GM04504 (cell line): ENCODE results near the gene STX1A.
"Not testable (repeated sequence)": the region's sequence is repeated elsewhere in the genome, so short reads cannot be mapped to it uniquely, and the experiment has no call there.

Experiments
- DNase-seq: peaks from one replicate; pipeline ENCODE4 v3.0.0-alpha.2; 2012; ENCODE audit warnings: low read depth

The STX1A gene

GRCh38 chr7:73735528-73735905, 16.0 kb upstream of the STX1A start:
- no peak for DNase-seq

GRCh38 chr7:73734619-73735527, 15.4 kb upstream of the STX1A start:
- no peak for DNase-seq

- no peak for DNase-seq
Measured at GRCh38 chr7:73732397-73732796, 12.9 kb upstream of the STX1A start.

- DNase-seq = no peak
Measured at GRCh38 chr7:73730485-73730884, 11.0 kb upstream of the STX1A start.

GRCh38 chr7:73728551-73728950, 9.1 kb upstream of the STX1A start:
- DNase-seq = no peak

GRCh38 chr7:73727952-73728351, 8.5 kb upstream of the STX1A start:
- DNase-seq = no peak

GRCh38 chr7:73726083-73726466, 6.6 kb upstream of the STX1A start:
- DNase-seq = no peak

- DNase-seq = no peak
Measured at GRCh38 chr7:73723813-73724212, 4.3 kb upstream of the STX1A start.

- no peak for DNase-seq
Measured at GRCh38 chr7:73722785-73723184, 3.3 kb upstream of the STX1A start.

- not testable (repeated sequence) for DNase-seq
Measured at GRCh38 chr7:73722182-73722581, 2.7 kb upstream of the STX1A start.

- no peak for DNase-seq
Measured at GRCh38 chr7:73721377-73721817, 1.9 kb upstream of the STX1A start.

GRCh38 chr7:73720443-73720842, 974 bp upstream of the STX1A start:
- DNase-seq = not testable (repeated sequence)

- no peak for DNase-seq
Measured at GRCh38 chr7:73719806-73720169, 319 bp upstream of the STX1A start.

- DNase-seq = no peak
Measured at GRCh38 chr7:73718438-73718881, 1.0 kb downstream of the STX1A start.

GRCh38 chr7:73717991-73718405, 1.5 kb downstream of the STX1A start:
- peak; percentile 66 for DNase-seq

- DNase-seq = no peak
Measured at GRCh38 chr7:73717025-73717807, 2.3 kb downstream of the STX1A start.

GRCh38 chr7:73716318-73716890, 3.1 kb downstream of the STX1A start:
- no peak for DNase-seq

GRCh38 chr7:73715648-73716317, 3.7 kb downstream of the STX1A start:
- peak; percentile 87 for DNase-seq

GRCh38 chr7:73713319-73713718, 6.2 kb downstream of the STX1A start:
- not testable (repeated sequence) for DNase-seq

- no peak for DNase-seq
Measured at GRCh38 chr7:73712773-73713172, 6.7 kb downstream of the STX1A start.

GRCh38 chr7:73708961-73709549, 10.4 kb downstream of the STX1A start:
- no peak for DNase-seq
